K562 (cell line): Measurements from ENCODE around the gene HLA-DMB. TPM values are rescaled to one million over a fixed set of nuclear protein-coding genes. Genes with fewer than 3 reads are reported as not detected.

Experiments
- CC2D1A ChIP-seq: fragments of 450-650 bp; IDR thresholded peaks from 2 replicates; pipeline ENCODE4 v1.6.1; 2017; ENCODE audit warnings: mild to moderate bottlenecking
- CREM ChIP-seq: IDR thresholded peaks from 2 replicates; pipeline ENCODE4 v1.6.1; 2014; ENCODE audit warnings: antibody characterized with exemption, low read depth
- HDAC8 ChIP-seq: fragments of 450-650 bp; IDR thresholded peaks from 2 replicates; pipeline ENCODE4 v1.6.1; 2016; ENCODE audit warnings: mild to moderate bottlenecking, missing genetic modification characterization, moderate library complexity, missing compliant biosample characterization
- NCOA2 ChIP-seq, 2 experiments: fragments of 450-650 bp; IDR thresholded peaks; 2 replicates each; pipeline ENCODE4 v1.6.1; 2018; ENCODE audit warnings: mild to moderate bottlenecking in 2 of 2, moderate library complexity in 1 of 2; ENCODE audit not compliant: partially characterized antibody in 2 of 2
- SMC3 ChIP-seq: conservative IDR thresholded peaks from 2 replicates; pipeline ENCODE4 v1.6.1; 2011; ENCODE audit warnings: low read depth, low read length, improper control_type of control experiment; ENCODE audit not compliant: insufficient read depth
- SOX6 ChIP-seq: fragments of 450-650 bp; IDR thresholded peaks from 2 replicates; pipeline ENCODE4 v1.6.1; 2014; ENCODE audit warnings: mild to moderate bottlenecking
- STAT5B ChIP-seq: fragments of 250-450 bp; sonication (Bioruptor Pico); IDR thresholded peaks from 2 replicates; pipeline ENCODE4 v1.8.0; 2021; ENCODE audit warnings: mild to moderate bottlenecking, inconsistent platforms
- YY1 ChIP-seq, 3 experiments: IDR thresholded peaks; 2 replicates each; pipeline ENCODE4 v1.6.1; 2011; ENCODE audit warnings: low read length in 2 of 3, mild to moderate bottlenecking in 2 of 3, moderate library complexity in 2 of 3, borderline replicate concordance in 1 of 3, control low read depth in 1 of 3, low read depth in 1 of 3; ENCODE audit not compliant: insufficient read depth in 3 of 3, insufficient replicate concordance in 2 of 3, control insufficient read depth in 1 of 3, insufficient read length in 1 of 3; ENCODE audit errors: extremely low read depth in 1 of 3
- ZKSCAN3 ChIP-seq: fragments of 250-450 bp; sonication (Bioruptor Pico); IDR thresholded peaks from 2 replicates; pipeline ENCODE4 v1.4.0; 2020
- polyA plus RNA-seq, 8 experiments: library from polyadenylated mRNA; depleted of rRNA in 4 of 8; stranded (reverse) in 5 of 8; unstranded in 3 of 8; fragments of >200 nt; fragmentation: Nextera tagmentation in 2 of 8; fragmentation: Illumina TruSeq in 1 of 8; extraction: Ambion mirVana in 2 of 8; extraction: Trizol in 1 of 8; gene quantifications; 2 replicates each; pipeline versions ENCODE4 v1.2.1 to v1.2.3, GENCODE V29; 2011 to 2014; ENCODE audit warnings: inconsistent platforms in 1 of 8, missing spikeins in 1 of 8
- total RNA-seq, 7 experiments: library from RNA; depleted of rRNA in 6 of 7; stranded (reverse); fragments of >200 nt in 6 of 7; fragmentation: Illumina TruSeq in 2 of 7; extraction: Trizol in 2 of 7; gene quantifications; 2 replicates each; pipeline versions ENCODE4 v1.2.1 to v1.2.3, GENCODE V29; 2011 to 2021; ENCODE audit warnings: low replicate concordance in 1 of 7

The HLA-DMB gene
- total and polyA plus RNA-seq, 9 of the 15 experiments (the other 6 are each of a cell fraction or from before 2014, with no cell fraction given), result 0.38 TPM; not detected in 8

- TF ChIP-seq CREM, result 0 out of 2 replicates have a peak, but pooled peaks have one; percentile 15
- TF ChIP-seq HDAC8 (tag), result no peak
- TF ChIP-seq NCOA2 (IDR thresholded peaks at IDR 0.05; ENCODE audit: partially characterized antibody in 2 of 2), result no peak
- peak in 1 of 3 experiments; percentile 41 for TF ChIP-seq YY1 (IDR thresholded peaks at IDR 0.05; ENCODE audit: borderline replicate concordance in 1 of 3, control insufficient read depth in 1 of 3, extremely low read depth in 1 of 3, insufficient read depth in 3 of 3, insufficient read length in 1 of 3, insufficient replicate concordance in 2 of 3, low read depth in 1 of 3, low read length in 2 of 3)
- peak; percentile 98 for TF ChIP-seq SMC3
- no peak for TF ChIP-seq STAT5B (CRISPR knock-in tag)
- TF ChIP-seq ZKSCAN3, result no peak
- 0 out of 2 replicates have a peak, but pooled peaks have one; percentile 17 for TF ChIP-seq SOX6
- TF ChIP-seq CC2D1A, result peak; percentile 90; the same call in 1 of the 2 replicates
These were observed 44.0 kb upstream of the HLA-DMB start (continued) for GRCh38 chr6:32984622-32985389.
